Activated effector memory CD4-positive, alpha-beta T cell treated with Interleukin-2 at 50 U/mL for 16 hours (primary cell): Measurements from ENCODE around the gene HIVEP1.
A peak's percentile ranks its signal among the peaks of the same experiment; 100 is the strongest.
"Not testable (repeated sequence)": the region's sequence is repeated elsewhere in the genome, so short reads cannot be mapped to it uniquely, and the experiment has no call there.

Source experiments
- DNase-seq: peaks from one replicate; pipeline ENCODE4 v3.0.0-alpha.2; 2020

HIVEP1 gene

GRCh38 chr6:12094689-12095088 is 82.6 kb downstream of the HIVEP1 start:
- DNase-seq, result no peak

DNA sequence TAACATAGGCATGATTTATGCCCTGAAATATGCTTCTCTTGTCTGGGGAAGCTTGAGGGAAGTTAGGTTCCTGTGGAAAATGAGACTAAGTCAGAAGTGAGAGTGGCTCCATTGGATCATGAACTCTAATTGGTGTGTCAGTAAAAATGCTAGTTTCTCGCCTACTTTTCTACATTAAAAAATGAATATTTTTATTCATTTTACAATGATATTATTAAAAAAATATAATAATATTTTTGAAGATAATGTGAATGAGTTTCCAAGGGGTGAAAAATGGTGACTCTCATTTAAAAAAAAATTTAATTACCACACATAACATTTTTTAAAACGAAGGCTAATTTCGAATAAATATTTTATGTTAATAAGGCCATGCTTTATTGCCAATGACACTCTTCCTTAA is 84.2 kb downstream of the HIVEP1 start:
- DNase-seq, result no peak

DNA sequence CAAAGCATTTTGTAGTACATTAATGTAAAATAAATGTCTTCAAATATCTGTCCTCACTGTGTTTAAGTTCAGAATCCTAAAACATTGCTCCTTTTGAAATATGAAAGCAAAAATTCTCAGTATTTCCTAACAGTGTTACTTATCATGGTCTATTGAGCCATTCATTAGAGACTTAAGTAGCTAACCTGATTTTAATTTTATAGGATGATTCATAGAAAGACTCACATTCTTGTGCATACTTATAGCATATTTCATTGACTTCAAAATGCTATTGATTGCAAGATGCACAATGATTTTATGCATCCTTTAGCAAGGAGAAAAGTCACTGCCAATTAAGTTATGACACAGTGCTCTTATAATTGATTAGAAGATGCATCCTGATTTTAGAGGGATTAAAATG is 85.7 kb downstream of the HIVEP1 start:
- no peak for DNase-seq

GRCh38 chr6:12099623-12100338 is 87.7 kb downstream of the HIVEP1 start:
- DNase-seq, result no peak

DNA sequence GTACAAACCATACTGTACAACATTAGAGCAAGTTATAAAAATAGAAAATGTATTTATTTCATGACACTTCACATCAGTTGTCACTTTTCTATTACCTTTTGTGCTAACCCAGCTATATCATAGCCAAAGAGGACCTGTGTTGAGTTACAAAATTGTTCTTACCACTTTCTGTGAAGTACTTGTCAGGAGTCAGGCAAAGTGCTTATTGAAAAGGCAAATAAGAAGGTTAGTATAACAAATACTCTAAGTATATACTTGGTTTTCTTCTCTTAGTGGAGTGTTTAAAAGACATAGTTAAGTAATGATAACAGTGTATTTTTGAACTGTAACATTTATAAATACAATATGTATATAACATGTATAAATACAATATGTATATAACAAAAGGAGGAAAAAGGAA is 88.9 kb downstream of the HIVEP1 start:
- DNase-seq, result no peak

DNA sequence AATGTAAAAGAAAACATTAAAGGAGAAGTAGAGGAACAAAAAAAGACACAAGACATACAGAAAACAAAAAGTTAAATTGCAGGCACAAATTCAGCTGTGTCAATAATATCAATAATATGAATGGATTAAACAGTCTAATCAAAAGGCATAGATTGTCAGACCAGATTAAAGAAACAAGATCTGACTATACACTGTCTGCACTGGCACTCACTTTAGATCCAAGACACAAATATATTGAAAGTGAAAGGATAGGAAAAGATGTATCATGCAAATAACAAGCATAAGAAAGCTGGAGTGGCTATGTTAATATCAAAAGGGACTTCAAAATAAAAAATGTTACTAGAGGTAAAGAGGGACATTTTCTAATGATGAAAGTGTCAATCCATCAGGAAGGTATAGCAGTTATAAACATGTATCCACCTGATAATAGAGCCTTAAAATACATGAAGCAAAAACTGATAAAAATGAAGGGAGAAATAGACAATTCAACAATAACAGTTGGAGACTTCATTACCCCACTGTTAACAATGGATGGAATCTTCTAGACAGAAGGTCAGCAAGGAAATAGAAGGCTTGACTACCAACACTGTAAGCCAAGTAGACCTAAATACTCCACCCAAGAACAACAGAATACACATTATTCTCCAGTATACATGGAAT is 89.7 kb downstream of the HIVEP1 start:
- no peak for DNase-seq

- DNase-seq, result no peak
Measured at GRCh38 chr6:12102350-12102749, 90.2 kb downstream of the HIVEP1 start.

DNA sequence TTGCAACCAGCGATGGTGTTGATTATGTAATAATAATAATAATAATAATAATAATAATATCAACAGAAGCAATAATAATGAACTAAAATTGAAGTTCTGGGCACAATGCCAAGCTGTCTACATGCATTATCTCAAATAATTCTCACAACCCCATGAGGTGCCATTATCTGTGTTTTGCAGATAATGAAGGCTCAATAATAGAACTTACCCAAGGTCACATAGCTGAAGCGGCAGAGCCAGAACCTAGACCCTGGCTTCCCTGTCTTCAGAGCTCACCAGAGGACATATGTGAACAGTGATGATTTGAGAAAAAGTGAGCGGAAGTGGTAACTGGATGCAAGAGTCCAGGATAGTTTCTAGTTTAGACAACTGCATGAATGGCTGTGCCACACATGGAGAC is 91.0 kb downstream of the HIVEP1 start:
- DNase-seq, result no peak

GRCh38 chr6:12105271-12105670 is 93.2 kb downstream of the HIVEP1 start:
- DNase-seq, result no peak

DNA sequence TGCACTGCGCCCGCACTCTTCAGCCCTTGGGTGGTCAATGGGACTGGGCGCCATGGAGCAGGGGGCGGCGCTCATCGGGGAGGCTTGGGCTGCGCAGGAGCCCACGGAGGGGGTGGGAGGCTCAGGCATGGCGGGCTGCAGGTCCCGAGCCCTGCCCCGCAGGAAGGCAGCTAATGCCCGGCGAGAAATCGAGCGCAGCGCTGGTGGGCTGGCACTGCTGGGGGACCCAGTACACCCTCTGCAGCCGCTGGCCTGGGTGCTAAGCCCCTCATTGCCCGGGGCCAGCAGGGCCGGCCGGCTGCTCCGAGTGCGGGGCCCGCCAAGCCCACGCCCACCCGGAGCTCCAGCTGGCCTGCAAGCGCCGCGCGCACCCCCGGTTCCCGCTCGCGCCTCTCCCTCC is 96.3 kb downstream of the HIVEP1 start:
- DNase-seq, result not testable (repeated sequence)

DNA sequence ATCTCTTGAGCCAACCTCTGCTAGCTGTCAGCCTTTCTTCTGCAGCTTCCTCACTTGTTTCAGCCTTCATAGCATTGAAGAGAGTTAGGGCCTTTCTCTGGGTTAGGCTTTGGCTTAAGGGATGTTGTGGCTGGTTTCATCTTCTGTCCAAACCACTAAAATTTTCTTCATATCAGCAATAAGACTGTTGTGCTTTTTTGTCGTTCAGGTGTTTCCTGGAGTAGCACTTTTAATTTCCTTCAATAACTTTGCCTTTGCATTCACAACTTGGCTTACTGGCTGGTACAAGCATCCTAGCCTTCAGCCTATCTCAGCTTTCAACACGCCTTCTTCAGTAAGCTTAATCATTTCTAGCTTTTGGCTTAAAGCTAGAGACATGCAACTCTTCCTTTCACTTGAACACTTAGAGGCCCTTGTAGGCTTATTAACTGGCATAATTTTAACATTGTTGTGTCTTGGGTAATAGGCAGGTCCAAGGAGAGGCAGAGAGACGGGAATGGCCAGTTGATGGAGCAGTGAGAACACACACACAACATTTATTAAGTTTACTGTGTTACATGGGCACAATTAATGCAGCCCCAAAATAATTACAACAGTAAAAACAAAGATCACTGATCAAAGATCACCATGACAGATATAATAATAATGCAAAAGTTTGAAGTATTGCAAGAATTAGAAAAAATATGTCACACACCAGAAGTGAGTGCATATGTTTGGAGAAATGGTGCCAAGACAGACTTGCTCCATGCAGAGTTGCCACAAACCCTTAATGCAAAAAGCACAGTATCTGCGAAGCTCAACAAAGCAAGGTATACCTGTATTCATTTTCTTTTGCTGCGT is 98.6 kb downstream of the HIVEP1 start:
- DNase-seq, result no peak

- DNase-seq, result no peak
Measured at GRCh38 chr6:12111363-12111670, 99.2 kb downstream of the HIVEP1 start.

- DNase-seq, result no peak
Measured at GRCh38 chr6:12112540-12113189, 100.6 kb downstream of the HIVEP1 start.

- DNase-seq, result no peak
Measured at GRCh38 chr6:12113190-12113577, 101.1 kb downstream of the HIVEP1 start.

GRCh38 chr6:12114055-12114503 is 102.0 kb downstream of the HIVEP1 start:
- no peak for DNase-seq

GRCh38 chr6:12115001-12115400 is 102.9 kb downstream of the HIVEP1 start:
- DNase-seq, result no peak

DNA sequence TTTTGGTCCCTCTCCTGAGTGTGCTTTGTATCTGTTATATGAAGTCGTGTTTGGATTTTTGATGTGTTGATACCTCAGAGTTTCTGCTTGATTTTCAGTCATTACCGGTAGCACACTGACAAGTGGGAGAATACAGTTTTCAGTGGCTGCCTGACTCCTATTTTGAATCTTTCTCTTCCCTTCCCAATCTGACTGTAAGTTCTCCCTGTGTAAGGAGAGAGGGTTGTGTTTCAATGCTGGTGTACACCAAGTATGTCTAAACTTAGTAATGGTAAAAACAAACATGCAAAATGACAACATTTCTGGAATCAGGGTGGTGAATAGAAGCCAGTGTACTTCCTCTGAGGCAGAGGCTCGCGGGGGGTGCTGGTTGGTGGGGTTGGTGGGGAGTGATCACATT is 103.4 kb downstream of the HIVEP1 start:
- DNase-seq, result no peak

GRCh38 chr6:12116264-12116800 is 104.2 kb downstream of the HIVEP1 start:
- DNase-seq, result no peak

GRCh38 chr6:12116978-12117377 is 104.9 kb downstream of the HIVEP1 start:
- no peak for DNase-seq

GRCh38 chr6:12118607-12119006 is 106.5 kb downstream of the HIVEP1 start:
- DNase-seq, result no peak

- peak; percentile 10 for DNase-seq
Measured at GRCh38 chr6:12119085-12119588, 107.0 kb downstream of the HIVEP1 start.

- no peak for DNase-seq
Measured at GRCh38 chr6:12125396-12125795, 113.3 kb downstream of the HIVEP1 start.

GRCh38 chr6:12126051-12126450 is 113.9 kb downstream of the HIVEP1 start:
- no peak for DNase-seq
